Esophagus squamous epithelium (tissue), 5 donors: ENCODE results near the gene SEC24C. TPM values are rescaled to one million over a fixed set of nuclear protein-coding genes. Genes with fewer than 3 reads are reported as not detected.

ENCODE experiments used
- DNase-seq: peaks from one replicate; lab custom pipeline; 2025; lab: John Stamatoyannopoulos, UW
- H3K27ac ChIP-seq, 4 donors: fragments of 200-600 bp; sonication (generic); one replicate each; pipeline ENCODE4 v1.5.1; 2016 to 2019; ENCODE audit warnings: mild to moderate bottlenecking in 1 of 4
- H3K27me3 ChIP-seq, 4 donors: fragments of 200-600 bp; sonication (generic); 1 replicate in 3 of 4; 2 replicates in 1 of 4; pipeline versions ENCODE4 v1.5.1 to v1.6.0; 2017 to 2021; ENCODE audit warnings: antibody characterized with exemption in 1 of 4
- H3K36me3 ChIP-seq, 3 donors: fragments of 200-600 bp; sonication (generic); one replicate each; pipeline ENCODE4 v1.5.1; 2016 to 2019
- H3K4me1 ChIP-seq, 3 donors: fragments of 200-600 bp; sonication (generic); one replicate each; pipeline ENCODE4 v1.5.1; 2017 to 2019
- H3K4me3 ChIP-seq, 4 donors: fragments of 200-600 bp; sonication (generic); 1 replicate in 3 of 4; 2 replicates in 1 of 4; pipeline ENCODE4 v1.5.1; 2016 to 2019; ENCODE audit warnings: mild to moderate bottlenecking in 2 of 4, moderate library complexity in 1 of 4
- H3K9me3 ChIP-seq, 3 donors: fragments of 200-600 bp; sonication (generic); one replicate each; pipeline ENCODE4 v1.5.1; 2016 to 2019
- CTCF ChIP-seq, 6 experiments: fragments of 450-650 bp in 4 of 6; fragments of 200-600 bp in 2 of 6; sonication (generic) in 2 of 6; IDR thresholded peaks; one replicate each; pipeline ENCODE4 v1.5.1; 2016 to 2019; ENCODE audit warnings: antibody characterized with exemption in 6 of 6, mild to moderate bottlenecking in 4 of 6, moderate library complexity in 4 of 6
- POLR2A ChIP-seq, 4 donors: fragments of 450-650 bp; IDR thresholded peaks; one replicate each; pipeline ENCODE4 v1.6.1; 2017; ENCODE audit warnings: antibody characterized with exemption in 4 of 4, mild to moderate bottlenecking in 4 of 4, moderate library complexity in 3 of 4
- WGBS, 2 donors: methylation state at CpG; one replicate each; pipeline ENCODE4 v1.1.5; 2018; 5-methylcytosine and 5-hydroxymethylcytosine counted together
- intact Hi-C: fragments of 100-400 bp; cut with DNase I; formaldehyde crosslinking; loops from one replicate; pipeline ENCODE4 v1.15.0; 2022
- total RNA-seq, 4 donors: library from RNA; depleted of rRNA; stranded (reverse); fragments of >200 nt; gene quantifications; one replicate each; pipeline ENCODE4 v1.1.0, GENCODE V29; 2016
- donor health status: DM: yes; HTN: yes; CAD: no.

SEC24C gene
- total RNA-seq, 4 donors from 2014 or later, result 59.1 to 78.8 (median 64.6) TPM

DNA sequence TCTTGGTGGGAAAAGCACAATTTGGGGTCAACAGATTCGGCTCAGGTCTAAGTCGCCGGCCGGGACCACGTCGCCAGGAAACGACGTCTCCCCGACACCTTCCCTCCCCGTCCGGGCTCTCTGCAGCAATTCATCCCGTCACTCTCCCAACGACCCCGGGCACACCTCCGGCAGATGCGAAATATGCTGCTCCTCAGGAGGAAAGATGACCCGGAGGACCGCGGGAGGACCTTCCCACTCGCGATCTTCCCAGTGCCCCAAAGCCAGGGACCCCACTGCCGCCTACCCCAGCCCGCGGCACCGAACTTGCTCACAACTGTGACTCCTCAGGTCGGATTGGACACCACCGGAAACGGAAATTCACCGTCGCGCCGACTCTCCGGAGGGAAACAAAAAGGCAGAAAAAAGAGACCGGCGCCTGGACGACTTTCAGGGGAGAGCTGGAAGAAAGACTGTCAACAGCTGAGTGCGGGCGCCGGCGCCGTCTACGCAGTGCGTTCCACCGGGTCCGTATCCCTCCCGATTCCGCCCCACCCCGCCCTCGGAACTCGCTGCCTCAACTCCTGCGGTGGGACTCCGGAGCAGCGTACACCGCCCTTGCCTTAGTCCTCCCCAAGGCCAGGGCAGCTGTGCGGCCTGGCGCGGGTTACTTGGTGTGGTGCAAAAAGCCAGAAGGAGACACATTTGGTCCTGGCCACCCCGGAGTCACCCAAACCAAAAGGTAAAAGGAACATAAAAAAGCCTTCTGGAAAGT lies 13.8 kb upstream of the SEC24C start:
- peaks cover 0 to 57% (median 18%) of the 10 kb centered on the region in 3 donors for H3K4me1 ChIP-seq
- H3K27ac ChIP-seq, result peak overlapping the region; percentile 87 to 97 (median 94)
- WGBS, 2 donors, result 0% methylated on average over 15 to 30 of the region's 58 CpGs
- peaks cover 0 to 65% (median 5%) of the 10 kb centered on the region in 3 donors for H3K36me3 ChIP-seq
- no peaks in the 10 kb centered on the region for H3K9me3 ChIP-seq
- peak overlapping the region; percentile 63 to 93 (median 84) for H3K4me3 ChIP-seq
- DNase-seq, result peak; percentile 60
- intact Hi-C loops, result no loop called here
- no peak for TF ChIP-seq CTCF (IDR thresholded peaks at IDR 0.05)
- TF ChIP-seq POLR2A (IDR thresholded peaks at IDR 0.05), result peak in 2 of 4 donors; percentile 25 to 62
- no peaks in the 10 kb centered on the region for H3K27me3 ChIP-seq

GRCh38 chr10:73731588-73732375 lies 12.4 kb upstream of the SEC24C start:
- no peaks in the 10 kb centered on the region for H3K27me3 ChIP-seq
- peaks cover 0 to 62% (median 5%) of the 10 kb centered on the region in 3 donors for H3K36me3 ChIP-seq
- 87 to 93% methylated on average over 12 to 38 of the region's 42 CpGs for WGBS, 2 donors
- H3K27ac ChIP-seq, result no peak overlapping the region
- peak overlapping the region in 2 of 4 donors; percentile 75 to 92 for H3K4me3 ChIP-seq
- intact Hi-C loops, result no loop called here
- TF ChIP-seq POLR2A (IDR thresholded peaks at IDR 0.05), result no peak
- TF ChIP-seq CTCF (IDR thresholded peaks at IDR 0.05), result no peak
- H3K4me1 ChIP-seq, result peaks cover 0 to 57% (median 18%) of the 10 kb centered on the region in 3 donors
- DNase-seq, result no peak
- H3K9me3 ChIP-seq, result no peaks in the 10 kb centered on the region

GRCh38 chr10:73732426-73732825 lies 11.7 kb upstream of the SEC24C start:
- Histone ChIP-seq H3K36me3 (peaks cover 0 to 62% (median 5%) of the 10 kb centered on the region in 3 donors), H3K9me3 (no peaks in the 10 kb centered on the region), H3K4me3 (no peak overlapping the region), H3K27me3 (no peaks in the 10 kb centered on the region), H3K4me1 (peaks cover 0 to 57% (median 18%) of the 10 kb centered on the region in 3 donors), H3K27ac (no peak overlapping the region)
- TF ChIP-seq CTCF (IDR thresholded peaks at IDR 0.05), result no peak
- TF ChIP-seq POLR2A (IDR thresholded peaks at IDR 0.05), result no peak
- intact Hi-C loops, result no loop called here
- 92 to 97% methylated on average over 5 to 9 of the region's 20 CpGs for WGBS, 2 donors
- no peak for DNase-seq

- intact Hi-C loops, result no loop called here
- TF ChIP-seq CTCF (IDR thresholded peaks at IDR 0.05), result no peak
- no peak for TF ChIP-seq POLR2A (IDR thresholded peaks at IDR 0.05)
- Histone ChIP-seq H3K27ac (no peak overlapping the region), H3K27me3 (no peaks in the 10 kb centered on the region), H3K36me3 (peaks cover 0 to 63% (median 5%) of the 10 kb centered on the region in 3 donors), H3K4me3 (no peak overlapping the region), H3K9me3 (no peaks in the 10 kb centered on the region), H3K4me1 (peaks cover 0 to 57% (median 18%) of the 10 kb centered on the region in 3 donors)
- no peak for DNase-seq
- 85 to 90% methylated on average over 7 to 11 of the region's 84 CpGs for WGBS, 2 donors
Observed at GRCh38 chr10:73732931-73733623, 11.1 kb upstream of the SEC24C start.
